ENCODE results near the gene RPL41. TPM values are rescaled to one million over a fixed set of nuclear protein-coding genes. Genes with fewer than 3 reads are reported as not detected.
"Not testable (repeated sequence)": the region's sequence is repeated elsewhere in the genome, so short reads cannot be mapped to it uniquely, and the experiment has no call there.

Gene RPL41
- total RNA-seq, result 2,319 and 2,425 TPM in 2 replicates

GRCh38 chr12:56116267-56117081, at the start of gene RPL41:
TSS of gene RPL41 (plus strand) at chr12:56116633.
- peak; percentile 88 to 95 for DNase-seq (ENCODE audit: low read depth in 2 of 2)

- no peak for DNase-seq (ENCODE audit: low read depth in 2 of 2)
Measured at GRCh38 chr12:56071648-56072047, 44.8 kb upstream of the RPL41 start.

GRCh38 chr12:56074396-56074795, 42.0 kb upstream of the RPL41 start:
- DNase-seq (ENCODE audit: low read depth in 2 of 2), result no peak

GRCh38 chr12:56077966-56078365, 38.5 kb upstream of the RPL41 start:
- DNase-seq (ENCODE audit: low read depth in 2 of 2), result not testable (repeated sequence)

GRCh38 chr12:56078427-56078826, 38.0 kb upstream of the RPL41 start:
- DNase-seq (ENCODE audit: low read depth in 2 of 2), result no peak

GRCh38 chr12:56078931-56079722, 37.3 kb upstream of the RPL41 start:
- DNase-seq (ENCODE audit: low read depth in 2 of 2), result peak; percentile 71 to 87

GRCh38 chr12:56079723-56080555, 36.5 kb upstream of the RPL41 start, which contains the start of gene ERBB3:
TSS of gene ERBB3 (plus strand) at chr12:56080165. CDS start at chr12:56080301, 136 bp downstream.
- peak; percentile 16 to 78 for DNase-seq (ENCODE audit: low read depth in 2 of 2)

- no peak for DNase-seq (ENCODE audit: low read depth in 2 of 2)
Measured at GRCh38 chr12:56080556-56081138, 35.8 kb upstream of the RPL41 start.

- DNase-seq (ENCODE audit: low read depth in 2 of 2), result no peak
Measured at GRCh38 chr12:56081393-56082347, 34.8 kb upstream of the RPL41 start.

GRCh38 chr12:56082382-56082781, 34.1 kb upstream of the RPL41 start:
- DNase-seq (ENCODE audit: low read depth in 2 of 2), result no peak

- no peak for DNase-seq (ENCODE audit: low read depth in 2 of 2)
Measured at GRCh38 chr12:56082967-56083366, 33.5 kb upstream of the RPL41 start.

GRCh38 chr12:56084958-56085543, 31.4 kb upstream of the RPL41 start:
- peak in 1 of 2 donors; percentile 33 for DNase-seq (ENCODE audit: low read depth in 2 of 2)

- no peak for DNase-seq (ENCODE audit: low read depth in 2 of 2)
Measured at GRCh38 chr12:56086096-56086495, 30.3 kb upstream of the RPL41 start.

- DNase-seq (ENCODE audit: low read depth in 2 of 2), result no peak
Measured at GRCh38 chr12:56086608-56087007, 29.8 kb upstream of the RPL41 start.

GRCh38 chr12:56087220-56087619, 29.2 kb upstream of the RPL41 start:
- DNase-seq (ENCODE audit: low read depth in 2 of 2), result no peak

- no peak for DNase-seq (ENCODE audit: low read depth in 2 of 2)
Measured at GRCh38 chr12:56097738-56098137, 18.7 kb upstream of the RPL41 start.

- no peak for DNase-seq (ENCODE audit: low read depth in 2 of 2)
Measured at GRCh38 chr12:56098592-56098991, 17.8 kb upstream of the RPL41 start.

GRCh38 chr12:56099787-56100186, 16.6 kb upstream of the RPL41 start:
- no peak for DNase-seq (ENCODE audit: low read depth in 2 of 2)

- DNase-seq (ENCODE audit: low read depth in 2 of 2), result no peak
Measured at GRCh38 chr12:56101045-56101444, 15.4 kb upstream of the RPL41 start.

GRCh38 chr12:56102683-56103065, 13.8 kb upstream of the RPL41 start:
- no peak for DNase-seq (ENCODE audit: low read depth in 2 of 2)

All from dermis microvascular lymphatic vessel endothelial cell (primary cell).